Effector CD4-positive, alpha-beta T cell (primary cell): ENCODE measurements around the gene SAE1.

Experiments used
- DNase-seq: peaks from one replicate; pipeline ENCODE4 v3.0.0-alpha.2; 2020

SAE1 gene

DNA sequence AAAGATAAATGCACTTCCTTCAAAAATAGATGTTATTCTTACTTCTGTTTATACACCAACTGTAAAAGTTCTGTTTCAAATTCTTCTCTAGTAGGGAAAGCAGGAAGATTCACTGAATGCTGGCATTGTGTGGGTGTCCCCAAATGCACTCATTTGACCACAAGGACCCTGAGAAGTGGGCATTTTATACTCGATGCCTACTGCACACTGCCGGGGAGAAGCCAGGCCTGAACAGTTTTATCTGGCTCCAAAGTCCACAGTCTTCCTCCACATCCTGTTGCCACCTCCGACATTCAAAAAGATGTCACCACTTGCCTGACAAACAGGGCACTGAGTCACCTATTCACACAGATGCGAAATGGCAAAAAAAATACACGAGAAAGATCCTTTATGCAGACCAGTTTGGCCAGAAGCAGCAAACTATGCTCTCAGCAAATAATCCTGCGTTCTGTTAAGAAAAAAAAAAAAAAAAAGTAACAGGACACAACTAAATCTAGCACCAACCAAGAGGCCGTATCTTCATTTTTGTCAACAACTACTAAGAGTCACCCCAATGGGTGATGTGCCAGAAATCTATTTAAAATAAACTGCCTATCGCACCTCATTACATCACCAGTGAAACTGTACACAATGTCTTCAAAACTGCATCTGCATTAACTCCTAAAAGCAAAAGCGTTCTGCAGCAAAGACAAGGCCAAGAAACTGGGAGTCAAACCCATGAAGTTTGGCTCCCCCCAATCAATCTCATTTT lies 23.3 kb upstream of the SAE1 start:
- peak; percentile 39 for DNase-seq

DNA sequence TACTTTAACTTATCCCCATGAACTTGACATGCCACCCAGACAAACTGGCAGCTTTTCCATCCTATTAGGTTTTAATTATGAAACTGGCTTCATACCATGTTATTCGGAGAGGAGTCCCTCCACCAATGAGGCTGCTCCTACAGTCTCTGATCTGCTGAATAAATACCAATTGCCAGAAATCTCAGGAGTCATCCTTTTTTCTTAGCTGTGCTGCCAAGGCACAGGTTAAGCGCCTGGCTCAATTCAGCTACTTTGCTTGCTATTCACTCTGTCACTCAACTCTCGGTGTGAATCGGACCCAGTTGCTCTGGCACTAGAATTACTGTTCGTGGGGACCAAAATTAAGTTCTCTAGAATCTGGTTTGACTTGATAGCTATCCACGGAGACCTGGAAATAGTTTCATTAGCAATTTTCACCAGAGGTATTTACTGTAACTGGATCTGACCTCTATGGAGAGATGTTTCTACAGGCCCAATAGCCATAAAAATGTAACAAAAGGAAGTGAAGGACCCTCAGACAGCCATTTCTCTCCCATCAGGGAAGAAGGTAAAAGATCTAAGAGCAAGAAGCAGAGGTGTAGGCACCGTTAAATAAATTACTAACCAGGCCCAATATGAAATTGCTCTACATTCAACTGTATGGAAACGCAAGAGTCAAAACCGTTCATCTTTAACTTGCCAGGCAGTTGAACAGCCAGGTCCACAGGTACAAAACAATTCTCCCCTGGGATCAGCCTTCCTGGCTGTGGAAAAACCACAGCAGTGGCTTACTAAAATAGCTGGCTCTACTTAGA lies 22.5 kb upstream of the SAE1 start:
- no peak for DNase-seq

DNA sequence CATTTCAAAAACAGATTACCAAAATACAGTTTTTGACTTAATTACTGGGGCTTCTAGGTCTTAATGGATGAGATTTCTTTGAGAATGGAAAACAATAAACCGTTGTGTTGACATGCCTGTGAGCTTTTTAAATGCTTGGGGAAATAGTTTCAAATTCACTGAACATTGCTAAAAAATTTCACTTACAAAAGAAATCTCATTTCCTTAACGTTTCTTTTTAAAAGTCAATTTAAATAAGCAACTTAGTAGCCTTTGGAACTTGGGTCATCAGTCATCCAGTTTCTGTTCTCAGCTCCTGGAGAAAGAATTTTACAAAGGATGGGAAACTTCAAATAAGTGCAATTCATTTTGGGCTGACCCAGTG lies 21.5 kb upstream of the SAE1 start:
- no peak for DNase-seq

DNA sequence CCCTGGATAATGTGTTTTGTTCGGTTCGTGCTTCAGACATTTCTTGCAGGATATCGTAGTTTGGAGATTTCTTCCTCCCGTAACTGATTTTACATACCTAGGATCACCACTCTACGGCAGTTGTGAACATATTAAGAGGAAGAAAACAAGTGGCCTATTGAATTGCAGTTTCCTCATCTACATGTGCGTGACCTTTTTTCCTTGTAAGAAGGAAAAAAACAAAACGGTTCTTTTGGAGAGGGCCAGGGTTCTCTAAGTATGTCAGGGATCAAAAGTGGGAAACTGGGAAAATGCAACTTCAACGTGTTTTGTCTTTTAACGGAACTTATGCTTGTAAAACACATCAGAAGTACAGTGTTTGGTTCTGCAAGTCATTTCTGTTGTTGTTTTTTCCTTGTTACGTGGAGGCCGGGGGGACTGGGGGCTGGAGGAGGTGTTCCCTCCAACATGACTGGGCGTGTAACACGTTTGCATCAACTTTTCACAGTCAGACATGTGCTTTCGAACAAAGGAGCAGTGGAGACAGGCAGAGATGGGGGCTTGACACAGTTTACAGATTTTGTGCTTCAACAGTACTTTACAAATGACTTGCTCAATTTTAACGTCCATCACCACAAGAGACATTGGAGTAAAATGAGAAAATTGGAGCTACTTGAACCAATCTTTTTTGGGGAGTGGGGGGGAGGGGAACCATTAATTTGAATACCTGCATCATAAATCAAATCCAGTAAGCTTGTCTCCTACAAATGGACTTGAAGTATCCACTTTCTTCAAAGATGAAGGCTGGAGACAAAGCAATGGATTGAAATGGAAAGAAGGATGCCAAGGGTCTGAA lies 20.9 kb upstream of the SAE1 start:
- DNase-seq: peak; percentile 30

DNA sequence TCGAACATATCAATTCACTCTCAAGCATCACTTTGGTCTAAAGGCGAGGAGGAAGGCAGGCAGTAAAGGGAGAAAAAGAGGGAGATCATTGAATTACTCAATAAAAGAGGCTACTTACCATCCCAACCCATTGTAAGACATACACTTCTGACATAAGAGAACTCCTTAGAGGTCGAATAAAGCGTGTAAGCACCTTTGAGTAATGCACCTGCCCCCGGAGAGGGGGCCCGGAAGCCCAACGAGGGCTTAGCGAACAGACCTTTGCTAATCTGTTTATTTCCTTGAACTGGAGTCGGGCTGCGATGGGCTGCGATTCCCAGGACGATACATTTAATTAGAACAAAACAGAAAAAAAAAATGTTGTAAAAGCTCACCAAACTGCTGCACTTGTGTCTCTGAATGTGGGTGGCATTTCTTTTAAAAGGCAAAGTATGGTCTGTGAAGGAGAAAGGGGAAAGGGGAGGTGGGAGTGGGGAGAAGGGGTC lies 20.1 kb upstream of the SAE1 start:
- DNase-seq: peak; percentile 42

DNA sequence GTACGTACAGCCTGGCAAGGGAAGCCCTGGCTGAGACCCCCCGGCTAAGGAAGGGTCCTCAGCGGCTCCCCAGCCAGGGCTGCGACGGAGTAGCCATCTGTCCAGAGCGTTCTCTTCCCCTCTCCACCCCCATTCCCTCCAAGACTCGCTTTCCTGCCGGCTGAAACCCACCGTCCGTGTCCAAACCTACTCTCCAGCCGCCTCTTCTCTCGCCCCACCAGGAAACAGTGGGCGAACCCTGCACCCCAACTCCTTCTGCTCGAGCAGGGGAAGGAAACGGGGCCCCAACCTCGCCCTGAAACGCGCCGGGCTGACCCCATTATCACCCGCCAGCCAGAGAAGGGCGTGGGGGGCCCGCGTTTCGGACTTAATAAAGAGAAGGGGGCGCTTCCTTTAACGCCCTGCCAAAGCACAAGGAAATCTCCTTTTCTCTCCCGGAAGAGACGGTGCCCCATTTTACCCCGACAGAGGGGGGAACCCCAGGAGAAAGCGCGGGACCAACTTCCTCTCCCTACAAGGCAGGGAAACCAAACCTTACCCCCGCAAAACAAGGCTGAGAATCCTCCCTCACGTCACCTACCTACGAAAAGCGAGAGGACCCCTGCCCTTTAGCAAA lies 19.5 kb upstream of the SAE1 start:
- DNase-seq: peak; percentile 32

DNA sequence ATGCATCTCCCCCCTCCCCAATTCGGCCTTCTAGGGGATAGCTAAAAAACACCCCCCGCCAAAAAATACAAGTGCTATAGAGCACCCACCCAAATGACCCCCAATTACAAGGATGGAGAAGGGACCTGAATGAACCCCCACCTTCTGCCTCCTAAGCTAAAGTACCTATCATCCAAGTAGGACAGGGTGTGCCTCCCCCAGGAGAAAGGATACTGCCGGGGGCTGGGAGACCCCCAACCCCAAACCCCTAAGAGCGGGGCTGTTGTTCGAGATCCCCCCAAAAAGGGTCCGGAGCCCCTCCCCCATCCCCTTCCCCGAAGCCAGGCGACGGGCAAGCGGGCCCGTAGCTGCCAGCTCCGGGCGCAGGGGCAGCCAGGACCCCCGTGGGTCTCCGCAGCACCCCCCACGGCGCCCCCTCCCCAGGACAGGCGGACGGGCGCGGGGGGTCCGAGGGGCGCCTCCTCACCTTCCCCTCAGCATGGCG lies 18.9 kb upstream of the SAE1 start:
- no peak for DNase-seq

DNA sequence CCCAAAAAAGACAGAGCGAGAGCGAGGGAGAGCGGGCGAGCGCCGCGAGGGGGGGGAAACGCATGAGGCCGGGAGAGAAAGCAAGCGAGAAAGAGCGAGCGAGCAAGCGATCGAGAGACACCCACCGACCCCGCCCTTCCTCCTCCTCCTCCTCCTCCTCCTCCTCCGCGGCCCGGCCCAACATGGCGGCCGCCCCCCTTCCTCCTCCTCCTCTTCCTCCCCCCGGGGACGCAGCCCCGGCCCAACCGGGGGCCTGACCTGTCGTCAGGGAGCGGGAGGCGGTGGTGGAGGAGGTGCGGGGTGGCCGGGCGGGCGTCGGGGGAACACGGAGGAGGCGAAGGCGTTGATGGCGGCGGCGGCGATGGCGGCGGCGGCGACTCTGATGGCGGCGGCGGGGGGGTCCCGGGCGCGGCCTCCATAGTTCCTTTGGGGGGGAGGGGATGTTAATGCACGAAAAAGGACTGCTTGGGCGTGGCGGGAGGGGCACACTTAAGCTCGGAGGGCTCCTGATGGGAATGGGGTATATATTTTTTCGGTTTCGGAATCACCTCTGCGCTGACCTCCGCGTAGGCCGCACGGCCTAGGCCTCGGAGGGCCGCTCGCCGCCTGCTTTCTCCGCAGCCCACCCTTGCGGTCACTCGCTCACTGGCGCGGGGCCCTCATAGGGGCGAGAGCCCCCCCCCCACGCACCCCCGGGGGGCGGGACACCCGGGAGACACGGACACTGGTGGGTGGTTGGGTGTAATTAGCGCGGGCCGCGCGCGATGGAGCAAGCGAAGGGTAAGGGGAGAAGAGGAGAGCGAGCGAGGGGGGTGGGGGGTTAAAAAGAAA lies 18.3 kb upstream of the SAE1 start:
- peak; percentile 81 for DNase-seq

DNA sequence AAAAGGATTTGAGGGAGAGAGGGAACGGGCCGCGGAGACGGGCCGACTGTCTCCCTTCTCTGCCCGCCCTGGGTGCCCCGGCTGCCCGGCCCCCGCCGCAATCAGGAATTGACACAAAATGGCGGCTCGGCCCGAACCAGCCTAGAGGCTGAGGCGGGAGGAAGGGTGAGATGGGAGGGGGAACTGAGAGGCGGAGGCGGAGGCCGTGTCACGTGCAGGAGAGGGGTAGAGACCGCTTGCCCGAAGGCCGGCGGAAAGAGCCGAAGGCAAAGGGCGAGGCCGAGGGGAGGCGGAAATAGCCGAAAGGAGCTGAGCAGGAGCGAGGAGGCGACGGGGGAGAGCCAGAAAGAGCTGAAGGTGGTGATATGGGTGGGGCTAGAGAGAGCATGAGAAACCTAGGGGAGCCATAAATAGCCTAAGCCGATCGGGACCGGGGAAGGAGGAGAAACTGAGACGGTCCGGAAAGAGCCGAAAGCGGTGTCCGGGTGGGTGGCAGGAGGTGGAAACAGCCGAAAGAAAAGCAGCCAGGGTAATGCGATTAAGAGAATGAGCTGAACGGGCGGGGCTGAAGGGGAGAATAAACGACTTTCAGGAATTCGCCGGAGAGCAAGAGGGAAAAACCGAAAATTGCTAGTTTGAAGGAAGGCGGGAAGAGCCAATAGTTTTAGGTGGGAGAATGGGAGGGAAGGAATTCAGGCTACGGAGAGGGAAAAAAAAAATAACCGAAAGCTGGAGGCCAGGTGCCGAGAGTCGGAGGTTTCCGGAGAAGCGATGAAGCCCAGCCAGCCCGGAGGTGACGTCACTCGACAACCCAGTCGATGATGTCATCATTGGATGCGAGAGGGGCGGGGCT lies 17.4 kb upstream of the SAE1 start, which contains the start of gene ZC3H4:
Gene ZC3H4, minus strand, starts transcription at position 780 of the 853 bp plus-strand sequence. CDS start 1,192 bp downstream, outside the sequence.
- peak; percentile 99 for DNase-seq

DNA sequence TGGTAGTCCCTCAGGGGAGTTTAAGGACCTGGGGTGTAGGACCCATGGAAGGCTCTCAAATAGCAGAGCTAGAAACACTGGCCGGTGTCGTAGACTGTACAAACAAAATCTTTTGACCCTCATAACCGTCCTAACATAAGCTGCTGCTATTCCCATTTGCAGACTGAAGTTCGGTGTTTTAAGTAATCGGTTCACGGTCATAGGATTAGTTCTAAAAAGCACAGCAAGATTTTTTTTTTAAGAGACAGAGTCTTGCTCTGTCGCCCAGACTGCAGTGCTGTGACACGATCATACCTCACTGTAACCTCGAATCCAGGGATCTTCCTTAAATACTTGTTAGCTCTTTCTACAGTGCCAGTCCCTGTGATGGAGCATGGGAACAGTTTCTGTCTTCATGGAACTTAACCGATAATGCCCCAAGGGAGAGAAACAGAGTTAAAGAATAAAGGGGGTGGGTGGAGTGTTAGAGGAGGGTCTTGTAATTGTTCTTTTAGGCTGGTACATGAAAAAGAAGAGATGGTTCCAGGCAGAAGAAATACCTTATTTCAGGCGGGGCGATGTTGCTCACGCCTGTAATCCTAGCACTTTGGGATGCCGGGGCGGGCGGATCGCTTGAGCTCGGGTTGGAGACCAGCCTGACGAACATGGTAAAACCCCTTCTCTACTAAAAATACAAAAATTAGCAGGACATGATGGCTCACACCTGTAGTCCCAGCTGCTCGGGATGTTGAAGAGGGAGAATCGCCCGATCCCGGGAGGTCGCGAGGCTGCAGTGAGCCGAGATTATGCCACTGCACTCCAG lies 16.6 kb upstream of the SAE1 start:
- DNase-seq: no peak

DNA sequence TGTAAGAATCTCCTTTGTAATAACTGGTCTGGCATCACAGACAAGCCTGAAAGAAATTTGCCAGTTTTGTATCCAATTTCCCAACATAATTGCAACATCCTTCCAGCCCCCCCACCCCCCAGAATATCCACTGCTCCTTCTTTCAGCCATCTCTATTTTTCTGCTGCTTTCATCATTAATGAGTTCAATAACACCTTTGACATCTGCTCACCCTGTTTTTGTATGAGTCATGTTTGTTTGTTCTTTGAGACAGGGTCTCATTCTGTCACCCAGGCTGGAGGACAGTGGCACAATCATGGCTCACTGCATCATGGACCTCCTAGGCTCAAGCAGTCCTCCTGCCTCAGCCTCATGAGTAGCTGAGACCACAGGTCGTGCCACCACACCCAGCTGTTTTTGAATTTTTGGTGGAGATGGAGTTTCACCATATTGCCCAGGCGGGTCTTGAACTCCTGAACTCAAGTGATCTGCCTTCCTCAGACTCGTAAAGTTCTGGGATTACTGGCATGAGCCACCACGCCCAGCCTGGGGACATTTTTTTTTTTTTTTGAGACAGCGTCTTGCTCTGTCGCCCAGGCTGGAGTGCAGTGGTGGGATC lies 10.1 kb upstream of the SAE1 start:
- DNase-seq: no peak

DNA sequence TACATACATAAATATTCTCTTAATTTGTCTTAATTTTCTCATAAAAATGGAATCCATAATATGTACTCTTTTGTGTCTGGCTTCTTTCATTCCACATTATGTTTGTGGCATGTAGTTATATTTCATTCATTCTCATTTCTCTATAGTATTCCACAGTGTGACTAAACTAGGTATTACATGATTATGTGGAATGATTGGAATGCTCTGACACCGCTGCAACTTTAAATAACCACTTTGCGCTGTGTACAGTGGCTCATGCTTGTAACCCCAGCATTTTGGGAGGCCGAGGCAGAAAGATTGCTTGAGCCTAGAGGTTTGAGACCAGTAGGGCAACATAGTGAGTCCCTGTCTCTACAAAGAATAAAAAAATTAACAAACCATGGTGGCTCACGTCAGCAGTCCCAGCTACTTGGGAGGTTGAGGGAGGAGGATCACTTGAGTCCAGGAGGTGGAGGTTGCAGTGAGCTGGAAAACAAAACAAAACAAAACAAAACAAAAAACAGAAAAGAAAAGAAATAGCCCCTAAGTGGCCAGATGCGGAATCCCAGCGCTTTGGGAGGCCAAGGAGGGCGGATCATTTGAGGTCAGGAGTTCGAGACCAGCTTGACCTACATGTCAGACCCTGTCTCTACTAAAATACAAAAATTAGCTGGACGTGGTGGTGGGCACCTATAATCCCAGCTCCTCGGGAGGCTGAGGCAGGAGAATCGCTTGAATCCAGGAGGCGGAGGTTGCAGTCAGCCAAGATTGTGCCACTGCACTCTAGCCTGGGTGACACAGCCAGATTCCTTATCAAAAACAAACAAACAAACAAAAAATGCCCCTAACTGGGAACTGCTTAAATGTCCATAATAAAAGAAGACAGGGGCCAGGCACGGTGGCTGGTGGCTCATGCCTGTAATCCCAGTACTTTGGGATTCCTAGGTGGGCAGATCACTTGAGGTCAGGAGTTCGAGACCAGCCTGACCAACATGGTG lies 8.0 kb upstream of the SAE1 start:
- DNase-seq: no peak

DNA sequence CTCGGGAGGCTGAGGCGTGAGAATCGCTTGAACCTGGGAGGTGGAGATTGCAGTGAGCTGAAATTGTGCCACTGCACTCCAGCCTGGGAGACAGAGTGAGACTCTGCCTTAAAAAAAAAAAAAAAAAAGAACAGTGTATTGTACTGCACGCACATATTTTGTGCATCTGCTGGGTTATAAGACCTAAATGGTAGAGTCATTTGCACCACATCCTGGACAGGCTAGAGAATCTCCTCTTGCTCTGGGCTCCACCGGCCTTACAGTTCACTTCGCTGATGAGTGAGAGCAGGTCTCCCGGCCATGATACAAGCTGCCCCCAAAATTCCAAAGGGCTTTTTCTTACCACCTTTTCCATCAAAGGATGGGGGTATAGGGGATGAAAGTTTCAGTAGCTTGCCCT lies 7.2 kb upstream of the SAE1 start:
- no peak for DNase-seq

DNA sequence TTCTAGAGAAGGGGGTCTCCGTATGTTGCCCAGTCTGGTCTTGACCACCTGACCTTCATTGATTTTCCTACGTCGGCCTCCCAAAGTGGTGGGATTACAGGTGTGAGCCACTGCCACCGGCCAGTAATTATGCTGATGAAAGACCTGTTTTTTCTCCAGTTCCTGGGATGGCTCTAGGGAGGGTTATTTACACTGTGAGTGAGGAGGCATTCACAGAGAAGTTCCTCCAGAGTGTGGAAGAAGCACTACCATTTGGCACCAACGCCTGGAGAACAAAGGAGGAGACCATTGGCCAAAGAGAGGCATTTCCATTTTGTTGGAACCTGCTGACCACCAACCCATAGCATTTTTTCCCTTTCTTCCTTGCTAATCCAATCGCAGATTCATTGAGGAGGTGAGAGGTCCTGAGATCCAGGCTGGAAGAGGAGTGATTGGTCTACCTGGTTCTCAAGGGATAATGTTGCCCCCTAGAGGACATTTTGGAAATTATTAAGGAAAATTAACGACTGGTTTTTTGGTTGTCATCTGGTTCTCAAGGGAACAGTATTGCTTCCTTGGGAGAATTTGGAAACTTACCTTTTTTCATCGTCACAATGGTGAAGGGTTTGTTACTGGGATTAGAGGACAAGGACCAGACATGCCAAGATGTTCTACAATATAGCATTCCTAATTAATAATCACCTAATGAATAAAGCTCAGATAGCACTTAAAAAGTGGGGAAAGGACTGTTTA lies 5.5 kb upstream of the SAE1 start:
- no peak for DNase-seq

DNA sequence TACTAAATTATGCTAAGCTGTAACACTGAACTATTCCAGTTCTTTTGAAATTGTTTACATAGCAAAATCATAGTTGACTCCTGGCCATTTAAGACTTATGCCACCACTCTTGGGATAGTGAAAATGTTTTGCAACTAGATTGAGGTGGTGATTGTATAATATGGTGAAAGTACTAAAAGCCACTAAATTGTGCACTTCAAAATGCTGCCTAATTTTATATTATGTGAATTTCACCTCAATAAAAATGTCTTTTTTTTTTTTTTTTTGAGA lies 5.0 kb upstream of the SAE1 start:
- DNase-seq: no peak

DNA sequence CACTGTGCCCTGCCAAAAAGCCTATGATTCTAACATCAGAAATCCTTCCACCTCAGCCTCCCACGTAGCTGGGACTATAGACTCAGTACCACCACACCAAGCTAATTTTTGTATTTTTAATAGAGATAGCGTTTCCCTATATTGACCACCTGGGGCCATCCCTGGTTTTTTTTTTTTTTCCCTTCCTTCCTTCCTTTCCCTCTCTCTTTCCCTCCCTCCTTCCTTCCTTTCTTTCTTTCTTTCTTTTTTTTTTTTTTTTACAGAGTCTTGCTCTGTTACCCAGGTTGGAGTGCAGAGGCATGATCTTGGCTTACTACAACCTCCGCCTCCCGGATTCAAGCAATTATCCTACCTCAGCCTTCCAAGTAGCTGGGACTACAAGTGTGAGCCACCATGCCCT lies 1.1 kb upstream of the SAE1 start:
- no peak for DNase-seq

DNA sequence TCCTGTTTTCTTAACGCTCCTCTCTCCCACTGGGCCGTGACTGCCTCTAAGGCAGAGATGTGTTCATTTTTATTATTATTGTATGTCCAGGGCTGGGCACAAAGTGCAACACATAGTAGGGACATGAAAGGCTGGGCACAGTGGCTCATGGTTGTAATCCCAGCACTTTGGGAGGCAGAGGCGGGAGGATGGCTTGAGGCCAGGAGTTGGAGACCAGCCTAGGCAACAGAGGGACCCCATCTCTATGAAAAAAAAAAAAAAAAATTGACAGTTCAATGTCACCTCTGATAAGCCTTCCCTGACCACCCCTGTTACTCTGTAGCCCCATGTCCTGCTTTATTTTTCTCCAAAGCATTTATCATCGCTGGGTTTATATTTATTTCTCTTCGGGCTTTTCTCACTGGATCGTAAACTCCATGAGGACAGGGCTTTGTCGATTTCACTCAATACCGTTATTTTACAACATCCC lies 481 bp upstream of the SAE1 start:
- DNase-seq: no peak
